ENCODE measurements around the gene FARSB.

FARSB gene

DNA sequence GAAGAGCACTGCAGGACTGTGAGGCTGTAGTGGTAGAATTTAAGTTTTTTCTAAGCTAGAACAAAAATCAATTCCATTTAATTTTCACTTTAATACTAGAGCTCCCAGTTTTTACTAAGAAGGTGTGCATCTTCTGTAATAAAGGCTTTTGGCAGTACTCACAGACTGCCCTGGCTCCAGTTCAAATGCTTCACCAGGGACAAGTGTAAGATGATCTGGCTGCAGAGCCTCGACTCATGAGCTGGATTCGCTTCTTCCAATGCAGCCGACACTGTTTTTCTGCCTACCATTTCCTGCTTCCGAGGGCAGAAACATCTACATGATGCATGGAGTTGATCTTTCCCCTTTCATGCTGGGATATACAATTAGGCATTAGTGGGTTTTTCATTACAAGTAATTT is 87.0 kb downstream of the FARSB start:
- H3K27ac ChIP-seq (ENCODE audit: low read depth, low read length), result no peak overlapping the region
- H3K9me3 ChIP-seq (ENCODE audit: control insufficient read depth in 5 of 5, low read length in 5 of 5), result no peaks in the 10 kb centered on the region
- H3K4me3 ChIP-seq (ENCODE audit: low read depth in 1 of 5, low read length in 5 of 5), result no peak overlapping the region

DNA sequence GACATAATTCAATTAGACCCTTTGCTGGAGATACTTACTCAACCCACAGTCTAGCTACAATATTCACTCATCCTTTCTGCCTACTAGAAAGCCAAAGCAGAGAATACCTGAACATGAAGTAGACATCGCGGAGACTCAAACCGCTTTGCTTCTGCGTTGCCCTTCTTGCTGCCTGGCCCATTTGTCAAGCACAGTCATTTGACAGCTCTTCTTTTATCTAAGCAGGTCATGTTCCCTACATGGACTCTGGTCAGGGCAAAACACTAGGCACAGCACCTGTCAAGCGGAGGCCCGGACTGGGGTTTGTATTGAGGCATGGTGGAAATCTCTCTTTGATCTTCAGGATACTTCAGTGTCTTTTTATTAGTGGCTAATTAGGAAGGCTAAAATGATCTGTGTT is 89.7 kb downstream of the FARSB start:
- Histone ChIP-seq H3K9ac (ENCODE audit: low read length in 5 of 5) (no peak overlapping the region), H3K27me3 (ENCODE audit: control insufficient read depth in 5 of 5, insufficient read depth in 4 of 5, low read length in 5 of 5) (no peaks in the 10 kb centered on the region), H3K27ac (ENCODE audit: low read depth, low read length) (no peak overlapping the region), H3K4me3 (ENCODE audit: low read depth in 1 of 5, low read length in 5 of 5) (no peak overlapping the region), H3K36me3 (ENCODE audit: control insufficient read depth in 5 of 5, insufficient read depth in 5 of 5, low read length in 5 of 5) (peaks cover 7 to 14% (median 7%) of the 10 kb centered on the region in 5 donors), H3K4me1 (ENCODE audit: control insufficient read depth in 5 of 5, insufficient read depth in 5 of 5, low read length in 5 of 5) (peaks cover 0 to 5% (median 4%) of the 10 kb centered on the region in 5 donors), H3K9me3 (ENCODE audit: control insufficient read depth in 5 of 5, low read length in 5 of 5) (no peaks in the 10 kb centered on the region)

More for the DNA sequence above, 87.0 kb downstream of the FARSB start:
- H3K27me3 ChIP-seq (ENCODE audit: control insufficient read depth in 5 of 5, insufficient read depth in 4 of 5, low read length in 5 of 5), result no peaks in the 10 kb centered on the region
- H3K36me3 ChIP-seq (ENCODE audit: control insufficient read depth in 5 of 5, insufficient read depth in 5 of 5, low read length in 5 of 5), result peaks cover 7 to 19% (median 13%) of the 10 kb centered on the region in 5 donors
- peaks cover 0 to 17% (median 15%) of the 10 kb centered on the region in 5 donors for H3K4me1 ChIP-seq (ENCODE audit: control insufficient read depth in 5 of 5, insufficient read depth in 5 of 5, low read length in 5 of 5)
- no peak overlapping the region for H3K9ac ChIP-seq (ENCODE audit: low read length in 5 of 5)

DNA sequence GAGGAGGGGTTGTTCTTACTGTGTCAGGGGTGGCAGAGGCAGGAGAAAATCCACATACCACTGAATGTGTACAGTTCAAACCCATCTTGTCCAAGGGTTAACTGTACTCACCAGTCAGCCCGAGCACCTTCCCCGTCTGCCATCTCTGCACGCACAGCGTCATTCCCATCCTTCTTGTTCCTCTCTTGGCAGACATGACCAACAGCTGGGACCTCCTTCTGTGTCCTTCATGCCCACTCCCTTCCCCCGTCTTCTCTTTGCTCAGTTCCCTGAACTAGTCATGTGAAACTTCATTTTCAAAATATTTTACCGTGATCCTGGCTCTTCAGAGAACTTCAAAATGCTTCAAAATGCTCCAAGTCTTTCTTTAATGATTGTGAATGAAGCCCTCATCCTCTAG is 92.0 kb downstream of the FARSB start:
- Histone ChIP-seq H3K4me1 (ENCODE audit: control insufficient read depth in 5 of 5, insufficient read depth in 5 of 5, low read length in 5 of 5) (peaks cover 0 to 3% (median 1%) of the 10 kb centered on the region in 5 donors), H3K27ac (ENCODE audit: low read depth, low read length) (no peak overlapping the region), H3K9me3 (ENCODE audit: control insufficient read depth in 5 of 5, low read length in 5 of 5) (no peaks in the 10 kb centered on the region), H3K36me3 (ENCODE audit: control insufficient read depth in 5 of 5, insufficient read depth in 5 of 5, low read length in 5 of 5) (peaks cover 2 to 10% (median 5%) of the 10 kb centered on the region in 5 donors), H3K27me3 (ENCODE audit: control insufficient read depth in 5 of 5, insufficient read depth in 4 of 5, low read length in 5 of 5) (no peaks in the 10 kb centered on the region), H3K4me3 (ENCODE audit: low read depth in 1 of 5, low read length in 5 of 5) (no peak overlapping the region), H3K9ac (ENCODE audit: low read length in 5 of 5) (no peak overlapping the region)

DNA sequence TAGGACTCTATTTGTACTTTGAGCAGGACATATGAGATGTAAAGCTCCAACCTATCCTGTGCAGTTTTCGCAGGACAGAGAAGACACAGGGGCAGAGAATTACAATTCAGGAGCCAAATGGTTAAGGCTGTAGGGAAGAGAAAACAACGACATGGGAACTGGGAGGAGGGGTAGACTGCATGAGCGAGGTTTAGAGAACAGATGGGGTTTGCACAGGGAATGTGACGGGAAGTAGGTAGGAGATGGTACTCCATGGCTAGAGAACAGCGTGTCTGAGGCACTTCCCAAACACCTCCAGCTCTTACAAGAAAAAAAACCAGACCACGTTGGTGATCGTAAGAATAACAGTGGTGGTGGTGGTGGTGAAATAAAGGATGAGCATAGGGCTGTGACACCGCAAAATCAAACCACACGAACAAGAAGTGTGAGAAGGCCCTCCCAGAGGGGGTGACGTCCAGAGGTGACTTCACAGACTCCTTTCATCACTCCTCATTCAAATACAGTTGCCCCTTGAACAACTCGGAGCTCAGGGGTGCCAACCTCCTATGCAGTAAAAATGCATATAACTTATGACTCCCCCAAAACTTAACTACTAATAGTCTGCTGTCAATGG is 92.7 kb downstream of the FARSB start:
- Histone ChIP-seq H3K4me3 (ENCODE audit: low read depth in 1 of 5, low read length in 5 of 5) (no peak overlapping the region), H3K27me3 (ENCODE audit: control insufficient read depth in 5 of 5, insufficient read depth in 4 of 5, low read length in 5 of 5) (no peaks in the 10 kb centered on the region), H3K4me1 (ENCODE audit: control insufficient read depth in 5 of 5, insufficient read depth in 5 of 5, low read length in 5 of 5) (no peaks in the 10 kb centered on the region), H3K27ac (ENCODE audit: low read depth, low read length) (no peak overlapping the region), H3K9me3 (ENCODE audit: control insufficient read depth in 5 of 5, low read length in 5 of 5) (no peaks in the 10 kb centered on the region), H3K9ac (ENCODE audit: low read length in 5 of 5) (no peak overlapping the region), H3K36me3 (ENCODE audit: control insufficient read depth in 5 of 5, insufficient read depth in 5 of 5, low read length in 5 of 5) (peaks cover 2 to 10% (median 5%) of the 10 kb centered on the region in 5 donors)

- Histone ChIP-seq H3K9me3 (ENCODE audit: control insufficient read depth in 5 of 5, low read length in 5 of 5) (no peaks in the 10 kb centered on the region), H3K27me3 (ENCODE audit: control insufficient read depth in 5 of 5, insufficient read depth in 4 of 5, low read length in 5 of 5) (peaks cover 0 to 2% (median 1%) of the 10 kb centered on the region in 5 donors), H3K4me1 (ENCODE audit: control insufficient read depth in 5 of 5, insufficient read depth in 5 of 5, low read length in 5 of 5) (no peaks in the 10 kb centered on the region), H3K4me3 (ENCODE audit: low read depth in 1 of 5, low read length in 5 of 5) (no peak overlapping the region), H3K9ac (ENCODE audit: low read length in 5 of 5) (no peak overlapping the region), H3K27ac (ENCODE audit: low read depth, low read length) (no peak overlapping the region), H3K36me3 (ENCODE audit: control insufficient read depth in 5 of 5, insufficient read depth in 5 of 5, low read length in 5 of 5) (peaks cover 0 to 7% (median 3%) of the 10 kb centered on the region in 5 donors)
Measured at GRCh38 chr2:222561817-222562645, 93.9 kb downstream of the FARSB start.

DNA sequence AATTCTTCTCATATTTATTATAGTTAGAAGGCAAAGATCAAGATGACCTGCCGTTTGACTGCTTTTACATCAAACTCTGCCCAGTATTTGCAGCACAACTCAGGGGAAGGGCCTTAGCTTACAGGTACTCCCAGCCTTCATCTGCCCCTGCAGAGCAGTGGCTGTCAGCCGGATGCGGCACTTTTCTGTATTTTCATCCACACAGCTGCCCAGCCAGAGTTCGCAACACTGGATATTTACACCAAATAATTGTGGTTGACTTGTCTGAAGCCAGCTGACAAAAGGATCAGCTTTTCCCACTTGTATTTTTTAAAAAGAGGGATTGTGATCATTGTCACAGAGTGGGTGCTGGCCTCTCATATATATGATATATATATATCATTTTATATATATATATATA is 94.7 kb downstream of the FARSB start:
- Histone ChIP-seq H3K36me3 (ENCODE audit: control insufficient read depth in 5 of 5, insufficient read depth in 5 of 5, low read length in 5 of 5) (peaks cover 0 to 3% (median 0%) of the 10 kb centered on the region in 5 donors), H3K27ac (ENCODE audit: low read depth, low read length) (no peak overlapping the region), H3K27me3 (ENCODE audit: control insufficient read depth in 5 of 5, insufficient read depth in 4 of 5, low read length in 5 of 5) (peaks cover 0 to 6% (median 4%) of the 10 kb centered on the region in 5 donors), H3K9me3 (ENCODE audit: control insufficient read depth in 5 of 5, low read length in 5 of 5) (no peaks in the 10 kb centered on the region), H3K9ac (ENCODE audit: low read length in 5 of 5) (no peak overlapping the region), H3K4me3 (ENCODE audit: low read depth in 1 of 5, low read length in 5 of 5) (no peak overlapping the region), H3K4me1 (ENCODE audit: control insufficient read depth in 5 of 5, insufficient read depth in 5 of 5, low read length in 5 of 5) (no peaks in the 10 kb centered on the region)

DNA sequence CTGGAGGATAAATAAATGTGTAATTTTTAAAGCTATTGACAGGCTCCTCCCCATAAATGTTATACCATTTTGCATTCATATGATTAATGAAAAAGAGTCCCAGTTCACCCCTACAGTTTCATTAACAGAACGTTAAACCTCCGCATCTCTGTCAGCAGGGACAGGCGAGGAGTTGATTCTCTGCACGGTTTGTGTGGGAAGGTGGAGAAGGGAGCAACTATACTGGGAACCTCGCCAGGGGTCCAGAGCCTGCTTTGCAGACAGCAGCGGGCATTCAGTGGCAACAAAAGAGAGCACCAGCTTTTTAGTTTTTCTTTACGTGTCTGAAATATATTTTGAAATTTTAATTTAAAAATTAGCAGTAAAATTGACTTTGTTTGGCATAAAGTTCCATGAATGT is 101.4 kb downstream of the FARSB start:
- Histone ChIP-seq H3K4me3 (ENCODE audit: low read depth in 1 of 5, low read length in 5 of 5) (no peak overlapping the region), H3K4me1 (ENCODE audit: control insufficient read depth in 5 of 5, insufficient read depth in 5 of 5, low read length in 5 of 5) (no peaks in the 10 kb centered on the region), H3K9ac (ENCODE audit: low read length in 5 of 5) (no peak overlapping the region), H3K9me3 (ENCODE audit: control insufficient read depth in 5 of 5, low read length in 5 of 5) (no peaks in the 10 kb centered on the region), H3K27ac (ENCODE audit: low read depth, low read length) (no peak overlapping the region), H3K27me3 (ENCODE audit: control insufficient read depth in 5 of 5, insufficient read depth in 4 of 5, low read length in 5 of 5) (peaks cover 4 to 13% (median 10%) of the 10 kb centered on the region in 5 donors), H3K36me3 (ENCODE audit: control insufficient read depth in 5 of 5, insufficient read depth in 5 of 5, low read length in 5 of 5) (no peaks in the 10 kb centered on the region)

DNA sequence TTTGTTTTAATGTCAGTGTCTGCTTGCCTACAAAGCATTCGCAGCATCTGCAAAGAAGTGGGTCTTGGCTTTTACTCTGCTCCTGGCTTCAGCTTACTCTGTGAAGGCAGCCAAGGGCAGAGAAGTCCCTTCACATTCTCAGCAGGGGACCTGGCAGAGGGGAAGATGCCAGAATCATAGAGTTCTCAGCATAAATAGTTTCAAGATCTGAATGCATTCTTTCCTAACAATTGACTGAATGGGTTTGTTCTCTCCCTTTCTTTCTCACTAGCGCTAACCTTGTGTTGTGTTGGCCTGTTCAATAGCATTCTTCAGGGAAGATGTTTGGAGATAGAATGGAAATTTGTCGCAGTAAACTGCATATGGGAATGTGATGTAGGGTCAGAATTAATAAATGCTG is 106.9 kb downstream of the FARSB start:
- Histone ChIP-seq H3K36me3 (ENCODE audit: control insufficient read depth in 5 of 5, insufficient read depth in 5 of 5, low read length in 5 of 5) (no peaks in the 10 kb centered on the region), H3K9ac (ENCODE audit: low read length in 5 of 5) (no peak overlapping the region), H3K9me3 (ENCODE audit: control insufficient read depth in 5 of 5, low read length in 5 of 5) (no peaks in the 10 kb centered on the region), H3K27me3 (ENCODE audit: control insufficient read depth in 5 of 5, insufficient read depth in 4 of 5, low read length in 5 of 5) (peaks cover 0 to 9% (median 5%) of the 10 kb centered on the region in 5 donors), H3K4me1 (ENCODE audit: control insufficient read depth in 5 of 5, insufficient read depth in 5 of 5, low read length in 5 of 5) (no peaks in the 10 kb centered on the region), H3K4me3 (ENCODE audit: low read depth in 1 of 5, low read length in 5 of 5) (no peak overlapping the region), H3K27ac (ENCODE audit: low read depth, low read length) (no peak overlapping the region)

- Histone ChIP-seq H3K9ac (ENCODE audit: low read length in 5 of 5) (no peak overlapping the region), H3K4me3 (ENCODE audit: low read depth in 1 of 5, low read length in 5 of 5) (no peak overlapping the region)
Measured at GRCh38 chr2:222547083-222547482, 108.8 kb downstream of the FARSB start.

More at GRCh38 chr2:222547083-222547482, 108.8 kb downstream of the FARSB start:
- Histone ChIP-seq H3K36me3 (ENCODE audit: control insufficient read depth in 5 of 5, insufficient read depth in 5 of 5, low read length in 5 of 5) (no peaks in the 10 kb centered on the region), H3K27ac (ENCODE audit: low read depth, low read length) (no peak overlapping the region), H3K27me3 (ENCODE audit: control insufficient read depth in 5 of 5, insufficient read depth in 4 of 5, low read length in 5 of 5) (peaks cover 0 to 2% (median 0%) of the 10 kb centered on the region in 5 donors), H3K4me1 (ENCODE audit: control insufficient read depth in 5 of 5, insufficient read depth in 5 of 5, low read length in 5 of 5) (no peaks in the 10 kb centered on the region), H3K9me3 (ENCODE audit: control insufficient read depth in 5 of 5, low read length in 5 of 5) (no peaks in the 10 kb centered on the region)

All from subcutaneous abdominal adipose tissue (tissue), 5 donors.